Measurements from ENCODE around the gene TTYH3.
"Not testable (repeated sequence)": the region's sequence is repeated elsewhere in the genome, so short reads cannot be mapped to it uniquely, and the experiment has no call there.

TTYH3 gene, protein sequence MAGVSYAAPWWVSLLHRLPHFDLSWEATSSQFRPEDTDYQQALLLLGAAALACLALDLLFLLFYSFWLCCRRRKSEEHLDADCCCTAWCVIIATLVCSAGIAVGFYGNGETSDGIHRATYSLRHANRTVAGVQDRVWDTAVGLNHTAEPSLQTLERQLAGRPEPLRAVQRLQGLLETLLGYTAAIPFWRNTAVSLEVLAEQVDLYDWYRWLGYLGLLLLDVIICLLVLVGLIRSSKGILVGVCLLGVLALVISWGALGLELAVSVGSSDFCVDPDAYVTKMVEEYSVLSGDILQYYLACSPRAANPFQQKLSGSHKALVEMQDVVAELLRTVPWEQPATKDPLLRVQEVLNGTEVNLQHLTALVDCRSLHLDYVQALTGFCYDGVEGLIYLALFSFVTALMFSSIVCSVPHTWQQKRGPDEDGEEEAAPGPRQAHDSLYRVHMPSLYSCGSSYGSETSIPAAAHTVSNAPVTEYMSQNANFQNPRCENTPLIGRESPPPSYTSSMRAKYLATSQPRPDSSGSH

DNA sequence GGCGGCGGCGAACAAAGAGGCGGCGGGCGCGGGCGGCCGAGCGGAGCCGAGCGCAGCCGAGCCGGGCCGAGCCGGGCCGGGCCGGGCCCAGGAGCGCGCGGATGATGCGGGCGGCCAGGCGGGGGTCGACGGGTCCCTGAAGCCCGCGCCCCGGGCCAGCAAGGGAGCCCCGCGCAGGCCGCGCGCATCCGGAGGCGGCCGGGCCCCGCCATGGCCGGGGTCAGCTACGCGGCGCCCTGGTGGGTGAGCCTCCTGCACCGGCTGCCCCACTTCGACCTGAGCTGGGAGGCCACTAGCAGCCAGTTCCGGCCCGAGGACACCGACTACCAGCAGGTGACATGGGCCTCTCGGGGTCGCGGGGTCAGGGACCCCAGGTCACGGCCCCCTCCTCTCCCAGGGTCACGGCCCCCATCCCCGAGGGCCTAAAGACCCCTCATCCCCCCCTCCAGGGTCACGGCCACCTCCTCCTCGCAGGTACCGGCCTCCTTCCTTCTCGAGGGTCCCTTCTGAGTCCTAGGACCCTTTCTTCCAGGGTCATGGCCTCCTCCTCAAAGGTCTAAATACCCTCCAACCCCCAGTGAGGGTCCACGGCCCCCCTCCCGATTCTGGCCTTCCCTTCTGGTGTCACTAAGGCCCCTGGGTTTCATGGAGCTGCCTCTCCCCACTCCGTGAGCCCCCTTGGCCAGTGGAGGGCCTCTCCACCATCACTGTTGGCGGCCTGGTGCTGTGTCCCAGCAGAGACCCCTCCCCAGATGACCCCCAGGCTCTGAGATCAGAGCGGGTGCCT is at the start of gene TTYH3:
TSS of gene TTYH3 (plus strand) at position 41 of the 787 bp plus-strand sequence. CDS start at position 211, 170 bp downstream.
- DNase-seq (ENCODE audit: low read depth), result no peak

DNA sequence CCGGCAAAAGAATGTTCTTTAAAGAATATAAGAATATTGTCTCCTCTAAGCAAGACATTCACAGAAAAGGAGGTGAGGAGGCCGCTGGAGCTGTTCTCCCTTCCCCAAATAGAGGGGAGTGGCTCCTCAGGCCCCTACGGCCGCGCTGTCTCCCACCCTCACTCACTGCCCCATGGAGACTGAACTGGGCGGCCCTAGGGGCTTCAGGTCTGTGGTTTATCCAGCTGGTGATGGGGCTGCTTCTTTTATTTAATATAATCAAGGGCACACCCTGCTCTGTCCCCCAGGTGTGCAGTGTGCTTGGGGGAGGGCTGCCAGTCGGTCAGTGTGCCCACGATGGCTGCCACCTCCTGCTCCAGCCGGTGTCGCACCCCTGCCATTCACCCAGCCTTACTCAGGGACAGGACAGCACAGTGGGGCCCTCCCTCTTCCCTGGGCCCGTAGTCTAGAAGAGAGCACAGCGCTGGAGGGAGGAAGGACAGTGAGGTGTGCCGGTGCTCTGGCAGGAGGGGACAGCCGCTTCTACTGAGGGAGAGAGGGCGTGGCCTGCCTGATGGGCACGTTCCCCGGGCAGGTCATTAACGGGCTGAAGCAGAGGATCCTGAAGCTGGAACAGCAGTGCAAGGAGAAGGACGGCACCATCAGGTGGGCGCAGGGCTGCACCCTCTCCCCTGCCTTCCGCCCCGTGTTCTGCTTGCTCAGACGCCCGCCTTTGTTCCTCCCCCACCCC is 49.6 kb upstream of the TTYH3 start:
- no peak for DNase-seq (ENCODE audit: low read depth)

DNA sequence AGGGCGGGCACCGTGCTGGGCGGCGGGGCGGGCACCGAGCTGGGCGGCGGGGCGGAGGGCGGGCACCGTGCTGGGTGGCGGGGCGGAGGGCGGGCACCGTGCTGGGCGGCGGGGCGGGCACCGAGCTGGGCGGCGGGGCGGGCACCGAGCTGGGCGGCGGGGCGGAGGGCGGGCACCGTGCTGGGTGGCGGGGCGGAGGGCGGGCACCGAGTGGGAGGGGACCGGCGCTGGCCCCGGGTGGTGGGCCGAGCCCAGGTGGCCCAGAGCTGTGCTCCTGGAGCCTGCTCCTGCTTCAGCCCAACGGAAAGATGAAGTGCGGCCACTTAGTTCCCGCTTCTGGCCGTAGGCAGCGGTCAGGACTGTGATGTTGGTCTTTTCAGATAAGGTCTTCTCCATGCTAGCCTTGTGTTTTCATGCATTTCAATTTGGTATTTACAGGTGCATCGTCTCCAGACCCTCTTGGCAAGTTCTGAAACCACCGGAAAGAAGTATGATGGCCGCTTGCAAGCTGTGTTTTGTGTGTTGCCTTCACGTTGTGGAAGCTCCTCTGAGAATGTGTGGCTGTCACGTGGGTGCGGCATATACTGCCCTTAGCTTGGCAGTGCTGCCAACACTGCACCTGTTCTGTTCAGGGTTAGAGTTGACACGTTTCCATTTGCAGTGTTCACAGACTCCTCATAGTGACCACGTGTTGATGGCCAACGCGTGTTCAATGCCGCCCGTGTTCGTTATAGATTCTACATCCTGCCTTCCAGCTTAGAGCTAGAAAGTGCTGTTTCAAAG is 47.8 kb upstream of the TTYH3 start:
- no peak for DNase-seq (ENCODE audit: low read depth)

DNA sequence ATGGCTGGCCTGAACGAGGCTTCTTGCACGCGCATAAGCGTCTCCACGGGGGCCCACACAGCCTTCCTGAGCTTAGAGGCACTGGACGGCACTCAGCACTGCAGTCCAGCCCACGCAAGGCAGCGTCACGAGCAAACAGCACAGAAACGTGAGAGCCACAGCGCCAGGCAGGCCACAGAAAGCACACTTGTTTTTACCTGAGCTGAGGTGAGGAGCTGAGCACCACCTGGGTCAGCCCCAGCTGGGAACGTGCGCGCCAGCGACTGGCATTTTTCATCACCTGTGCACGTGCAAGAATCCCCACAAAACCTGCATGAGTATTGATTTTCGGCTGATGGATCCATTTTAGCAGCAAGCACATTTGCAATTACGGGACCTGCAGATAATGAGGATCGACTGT is 46.3 kb upstream of the TTYH3 start:
- no peak for DNase-seq (ENCODE audit: low read depth)

DNA sequence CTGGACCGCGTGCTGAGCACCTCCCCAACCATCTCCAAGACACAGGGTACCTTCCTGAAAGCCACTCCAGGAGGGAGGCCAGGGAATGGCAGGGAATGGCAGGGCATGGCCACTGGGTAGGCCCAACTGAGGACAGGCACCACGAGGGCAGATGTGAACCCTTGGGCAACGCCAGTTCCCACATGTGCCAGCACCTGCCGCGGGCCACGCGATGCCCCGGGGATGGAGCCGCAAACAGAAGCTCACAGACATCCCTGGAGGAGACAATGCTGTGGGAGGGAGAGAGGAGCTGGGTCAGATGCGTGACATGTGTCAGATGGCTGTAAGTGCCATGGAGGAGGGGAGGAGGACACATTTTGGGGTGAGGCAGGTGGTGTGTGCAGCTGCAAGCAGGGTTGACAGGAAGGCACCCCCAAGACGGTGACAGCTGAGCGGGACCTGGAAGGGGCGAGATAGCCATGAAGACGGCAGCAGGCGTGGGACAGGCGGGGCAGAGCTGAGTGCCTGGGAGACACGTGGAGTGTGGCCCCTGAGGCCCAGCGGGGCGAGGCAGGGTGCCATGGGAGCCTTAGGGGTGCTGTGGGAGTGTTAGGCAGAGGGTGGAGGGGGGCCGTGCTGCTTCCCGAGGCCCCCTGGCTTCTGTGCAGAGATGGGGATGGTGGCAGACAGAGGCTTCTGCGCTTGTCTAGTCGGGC is 45.3 kb upstream of the TTYH3 start:
- DNase-seq (ENCODE audit: low read depth), result no peak

DNA sequence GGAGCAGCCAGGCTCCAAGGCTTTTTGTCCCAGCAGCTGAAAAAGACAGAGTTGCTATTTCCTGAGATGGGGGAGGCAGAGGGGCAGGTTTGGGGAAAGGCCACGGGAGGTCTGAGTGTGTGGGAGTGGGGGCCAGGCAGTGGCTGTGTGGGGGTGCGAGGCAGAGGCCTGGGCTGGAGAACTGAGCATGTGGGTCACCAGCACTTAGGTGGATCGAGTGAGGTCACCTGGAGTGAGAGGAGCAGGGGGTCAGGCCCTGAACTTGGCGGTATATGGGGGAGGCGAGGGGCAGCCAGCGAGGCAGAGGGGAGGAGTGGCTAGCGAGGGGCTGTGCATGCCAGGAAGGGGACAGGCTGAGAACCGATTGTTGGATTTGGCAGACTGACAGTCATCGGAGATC is 44.7 kb upstream of the TTYH3 start:
- no peak for DNase-seq (ENCODE audit: low read depth)

DNA sequence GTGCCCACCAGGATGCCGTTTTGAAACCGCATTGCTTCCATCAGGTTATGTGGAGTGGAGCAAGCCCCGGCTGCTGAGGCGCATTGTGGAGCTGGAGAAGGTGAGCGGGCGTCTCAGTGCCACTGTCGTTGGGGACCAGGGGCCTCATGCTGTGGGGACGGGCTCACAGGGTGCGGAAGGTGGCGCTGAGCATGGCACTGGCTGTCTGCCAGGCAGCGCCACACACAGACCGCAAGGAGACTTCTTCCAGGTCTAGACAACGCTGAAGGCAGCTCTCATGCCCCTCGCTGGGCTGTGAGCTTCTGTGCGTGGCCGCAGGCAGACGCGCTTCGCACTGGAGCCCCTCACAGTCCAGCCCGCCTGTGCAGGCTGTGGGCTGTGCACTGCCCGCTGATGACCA is 44.0 kb upstream of the TTYH3 start:
- DNase-seq (ENCODE audit: low read depth), result no peak

DNA sequence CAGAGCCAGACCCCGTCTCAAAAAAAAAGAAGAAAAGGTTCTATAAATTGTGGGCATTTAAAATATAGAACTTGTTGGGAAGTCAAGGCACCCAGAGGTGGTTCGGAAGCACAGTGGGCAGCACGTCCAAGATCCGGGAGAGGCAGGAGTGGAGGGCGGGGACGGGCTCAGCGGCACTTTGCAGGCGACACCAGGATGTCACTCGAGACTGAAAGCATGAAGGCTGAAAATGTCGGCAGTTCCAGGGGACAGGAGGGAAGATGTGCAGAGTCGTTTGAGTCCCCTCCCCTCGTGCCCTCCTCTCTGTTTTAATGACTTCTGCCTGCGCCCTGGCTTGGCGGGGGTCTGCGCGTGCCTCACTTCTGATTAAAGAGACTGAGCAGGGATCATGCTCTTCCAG is 42.4 kb upstream of the TTYH3 start:
- no peak for DNase-seq (ENCODE audit: low read depth)

DNA sequence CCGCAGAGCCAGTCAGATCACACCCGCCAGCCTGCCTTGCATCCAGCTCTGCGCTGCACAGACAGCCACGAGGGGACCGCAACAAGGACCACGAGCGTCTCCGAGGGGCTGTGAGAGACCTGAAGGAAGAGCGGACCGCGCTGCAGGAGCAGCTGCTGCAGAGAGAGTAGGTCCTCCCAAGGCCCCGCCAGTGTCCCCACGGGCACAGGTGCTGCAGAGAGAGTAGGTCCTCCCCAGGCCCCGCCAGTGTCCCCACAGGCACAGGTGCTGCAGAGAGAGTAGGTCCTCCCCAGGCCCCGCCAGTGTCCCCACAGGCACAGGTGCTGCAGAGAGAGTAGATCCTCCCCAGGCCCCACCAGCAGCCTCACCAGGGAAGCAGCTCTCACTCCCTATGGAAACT is 41.8 kb upstream of the TTYH3 start:
- DNase-seq (ENCODE audit: low read depth), result not testable (repeated sequence)

DNA sequence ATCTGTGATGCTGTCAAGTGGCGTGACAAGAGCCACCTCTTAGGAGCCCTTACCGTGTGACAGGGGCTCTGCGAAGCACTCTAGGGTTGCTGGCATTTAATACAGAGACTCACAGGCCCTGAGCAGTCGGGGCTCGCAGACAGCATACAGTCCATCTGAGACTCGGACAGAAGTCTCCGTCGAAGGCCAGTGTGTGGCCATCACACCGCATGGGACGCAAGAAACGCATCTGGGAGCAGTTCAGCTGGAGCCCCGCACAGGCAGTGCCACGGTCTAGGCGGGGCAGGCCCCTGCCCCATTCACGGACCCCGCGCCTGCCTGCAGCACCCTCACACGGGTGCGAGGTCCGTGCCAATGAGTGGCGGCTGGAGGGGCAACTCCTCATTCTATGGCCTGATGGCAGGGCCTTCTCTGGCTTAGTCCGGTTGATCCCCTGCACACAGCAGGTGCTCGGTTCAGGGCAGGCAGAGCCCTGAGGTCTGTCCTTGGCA is 39.4 kb upstream of the TTYH3 start:
- no peak for DNase-seq (ENCODE audit: low read depth)

DNA sequence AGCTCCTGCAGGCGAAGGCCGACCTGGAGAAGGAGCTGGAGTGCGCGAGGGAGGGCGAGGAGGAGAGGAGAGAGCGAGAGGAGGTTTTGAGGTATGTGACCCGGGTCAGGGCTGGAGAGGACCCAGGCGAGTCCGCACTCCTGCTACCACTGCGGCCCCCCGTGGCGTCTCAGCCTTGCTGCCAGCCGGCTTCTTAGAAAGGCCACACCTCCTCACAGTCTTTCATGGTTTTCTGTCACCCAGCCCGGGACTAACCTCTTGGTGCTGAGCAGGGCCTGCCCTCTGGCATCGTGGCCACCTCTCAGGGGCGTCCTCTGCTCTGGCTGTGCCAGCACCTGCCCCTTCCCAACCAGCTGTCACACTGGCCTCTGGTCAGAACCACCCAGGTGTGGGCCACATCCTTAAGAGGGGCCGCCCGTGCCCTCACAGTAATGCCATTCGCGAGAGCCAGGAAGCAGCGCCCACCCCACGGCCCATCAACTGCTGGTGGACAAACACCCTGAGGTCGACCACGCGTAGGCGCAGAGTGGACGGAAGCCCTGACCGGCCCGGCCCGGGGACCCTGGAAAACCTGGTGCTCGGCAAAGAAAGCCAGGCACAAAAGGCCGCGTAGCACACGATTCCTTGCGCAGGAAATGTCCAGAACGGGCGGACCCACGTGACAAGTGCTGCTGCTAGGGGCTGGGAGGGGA is 38.6 kb upstream of the TTYH3 start:
- no peak for DNase-seq (ENCODE audit: low read depth)

DNA sequence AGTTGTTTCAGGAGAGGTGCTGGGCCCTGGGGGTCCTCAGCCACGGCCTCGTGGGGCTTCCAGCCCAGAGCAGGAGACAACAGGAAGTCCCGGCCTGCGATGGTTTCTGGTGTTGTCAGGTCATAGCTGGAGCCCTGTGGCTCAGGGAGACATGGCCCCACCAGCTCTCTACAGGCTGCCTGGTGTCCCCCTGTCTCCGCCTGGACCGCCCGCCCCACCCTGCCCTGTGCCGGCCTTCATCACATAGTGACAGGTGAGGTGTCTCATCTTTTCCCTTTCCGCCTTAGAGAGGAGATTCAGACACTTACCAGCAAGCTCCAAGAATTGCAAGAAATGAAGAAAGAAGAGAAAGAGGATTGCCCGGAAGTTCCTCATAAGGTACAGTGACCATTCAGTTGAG is 37.2 kb upstream of the TTYH3 start:
- DNase-seq (ENCODE audit: low read depth), result no peak

DNA sequence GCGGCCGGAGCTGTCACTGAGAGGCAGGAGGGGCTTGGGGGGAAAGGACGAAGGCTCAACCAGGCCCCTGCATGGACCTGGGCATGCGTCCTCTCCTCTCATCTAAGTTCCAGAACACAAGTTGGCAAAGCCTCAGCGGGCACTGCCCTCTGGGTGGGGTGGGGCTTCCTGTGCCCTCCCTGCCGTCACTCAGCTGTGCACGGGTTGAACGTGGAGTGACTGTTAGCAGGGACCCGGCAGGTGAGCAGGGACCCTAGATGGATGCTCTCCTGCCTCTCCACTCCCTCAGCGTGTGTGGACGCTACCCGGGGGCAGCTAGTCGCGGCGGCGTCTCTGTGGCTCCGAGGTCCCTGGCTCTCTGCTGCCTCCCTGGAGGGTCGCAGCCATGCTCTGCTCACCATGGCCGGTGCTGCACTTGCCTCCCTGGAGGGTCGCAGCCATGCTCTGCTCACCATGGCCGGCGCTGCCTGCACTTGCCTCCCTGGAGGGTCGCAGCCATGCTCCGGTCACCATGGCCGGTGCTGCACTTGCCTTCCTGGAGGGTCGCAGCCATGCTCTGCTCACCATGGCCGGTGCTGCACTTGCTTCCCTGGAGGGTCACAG is 36.4 kb upstream of the TTYH3 start:
- no peak for DNase-seq (ENCODE audit: low read depth)

DNA sequence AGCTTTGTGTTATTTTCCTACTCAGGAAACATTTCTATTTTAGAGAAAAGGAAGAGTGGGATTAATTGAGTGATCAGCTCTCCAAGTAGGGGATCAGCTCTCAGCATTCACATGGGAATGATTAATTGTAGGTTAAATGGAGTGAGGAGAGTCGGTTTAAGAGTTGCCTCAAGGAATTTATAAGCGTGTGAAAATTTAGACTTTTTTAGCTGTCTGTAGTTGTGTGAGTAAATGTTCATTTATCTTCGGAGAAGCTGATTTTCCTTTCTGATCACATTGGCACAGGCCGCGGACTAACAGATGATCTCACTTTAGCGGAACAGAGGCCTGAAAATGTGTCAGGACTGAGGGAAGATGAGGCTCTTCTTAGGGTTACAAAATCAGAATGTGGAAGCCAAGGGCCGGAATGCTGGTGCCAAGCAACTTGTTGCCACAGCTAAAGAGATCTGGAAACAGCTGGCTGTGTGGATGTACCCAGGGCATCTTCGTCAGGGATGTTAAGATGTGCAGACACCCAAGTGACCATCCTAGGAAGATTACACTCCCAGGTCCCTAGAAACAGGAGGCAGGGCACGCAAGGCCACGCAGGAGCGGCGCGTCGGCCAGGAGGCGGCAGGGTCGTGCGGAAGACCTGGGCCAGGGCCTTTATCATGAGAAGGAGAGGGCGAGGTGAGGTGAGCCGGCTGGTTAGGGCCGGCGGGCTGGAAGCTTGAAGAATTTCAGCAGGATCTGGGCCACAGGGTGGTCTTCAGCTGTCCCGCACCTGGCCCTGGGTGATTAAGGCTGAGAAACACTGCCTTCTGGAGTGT is 35.1 kb upstream of the TTYH3 start:
- DNase-seq (ENCODE audit: low read depth), result no peak

DNA sequence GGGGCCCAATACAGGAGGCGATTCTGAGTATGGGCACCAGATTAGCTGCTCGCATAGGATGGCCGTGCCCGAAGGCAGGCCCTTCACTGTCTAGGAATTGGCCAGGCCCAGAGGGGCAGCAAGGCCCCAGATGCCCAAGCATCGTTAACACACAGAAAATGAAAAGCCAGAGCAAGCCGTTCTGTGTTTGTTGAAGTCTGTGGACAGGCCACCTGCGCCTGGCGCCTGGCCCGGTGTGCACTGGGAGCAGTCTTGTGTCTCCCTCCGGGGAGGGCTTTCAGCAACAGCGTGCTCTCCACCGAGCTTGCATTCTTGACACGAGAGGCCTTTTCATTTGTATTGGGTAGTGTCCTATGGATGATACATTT is 34.5 kb upstream of the TTYH3 start:
- DNase-seq (ENCODE audit: low read depth), result no peak

DNA sequence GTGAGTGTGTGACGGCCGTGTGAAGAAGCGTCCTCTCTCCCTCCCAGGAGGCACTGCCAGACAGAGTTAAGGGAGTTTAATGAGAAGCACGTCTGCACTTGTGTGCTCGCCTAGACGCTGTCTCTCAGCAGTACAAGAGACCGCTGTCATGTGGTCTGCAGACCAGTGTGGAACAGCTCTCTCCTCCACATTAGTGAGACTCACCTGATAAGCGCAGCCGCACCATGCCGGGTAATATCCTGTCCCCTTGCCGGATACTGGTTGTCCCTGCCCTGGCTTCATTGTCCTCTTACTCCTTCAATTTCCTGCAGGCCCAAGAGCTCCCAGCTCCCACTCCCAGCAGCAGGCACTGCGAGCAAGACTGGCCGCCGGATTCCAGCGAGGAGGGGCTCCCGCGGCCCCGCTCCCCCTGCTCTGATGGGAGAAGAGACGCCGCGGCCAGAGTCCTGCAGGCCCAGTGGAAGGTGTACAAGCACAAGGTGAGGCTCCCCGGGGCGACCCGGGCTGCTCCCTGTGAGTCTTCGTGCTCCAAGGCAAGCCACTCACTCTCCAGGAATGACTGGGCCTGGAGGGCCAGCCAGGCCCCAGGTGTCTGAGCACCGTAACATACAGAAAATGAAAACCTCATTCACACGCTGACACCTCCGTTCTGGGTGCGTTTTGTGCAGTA is 33.5 kb upstream of the TTYH3 start:
- DNase-seq (ENCODE audit: low read depth), result no peak

DNA sequence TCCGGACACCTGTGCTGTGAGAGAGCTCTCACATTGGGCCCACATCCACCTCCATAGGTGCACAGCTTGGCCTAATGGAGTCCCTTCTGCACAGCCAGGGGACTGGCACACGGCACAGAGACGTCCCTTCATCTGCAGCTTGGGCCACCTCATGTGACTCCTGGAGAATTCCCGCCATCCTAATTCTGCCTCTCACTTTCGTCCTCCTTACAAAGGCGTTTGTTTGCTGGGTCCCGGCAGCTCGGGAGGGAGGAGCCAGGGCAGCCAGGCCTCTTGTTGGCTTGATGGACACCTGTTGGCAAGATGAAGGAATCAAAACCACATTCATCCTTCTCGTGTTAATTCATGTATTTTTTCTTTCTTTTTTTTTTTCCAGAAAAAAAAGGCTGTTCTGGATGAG is 30.7 kb upstream of the TTYH3 start:
- DNase-seq (ENCODE audit: low read depth), result no peak

DNA sequence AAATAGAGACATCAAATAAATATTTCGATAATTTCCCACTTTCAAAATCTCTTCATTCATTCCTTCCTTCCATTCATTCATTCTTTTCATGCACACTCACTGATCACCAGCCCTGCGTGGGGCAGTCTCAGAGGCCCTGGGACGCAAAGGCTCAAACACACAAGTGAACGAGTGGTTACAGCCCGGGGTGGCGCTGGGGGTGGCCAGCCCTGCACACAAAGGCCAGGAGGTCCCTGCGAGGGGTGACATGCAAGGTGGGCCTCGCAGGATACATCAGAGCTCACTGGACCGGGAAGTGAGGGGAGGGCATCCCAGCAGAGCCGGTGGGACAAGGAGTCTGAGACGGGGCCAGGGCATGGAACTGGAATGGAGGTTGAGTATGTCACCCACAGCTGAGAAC is 29.9 kb upstream of the TTYH3 start:
- DNase-seq (ENCODE audit: low read depth), result no peak

Data from activated T-cell treated with anti-CD3 and anti-CD28 coated beads for 48 hours (primary cell).